Calu3 (cell line): ENCODE results near the gene FFAR2. TPM values are rescaled to one million over a fixed set of nuclear protein-coding genes. Genes with fewer than 3 reads are reported as not detected.
"Not testable (repeated sequence)": the region's sequence is repeated elsewhere in the genome, so short reads cannot be mapped to it uniquely, and the experiment has no call there.

ENCODE experiments used
- BruUV-seq: library from RNA; stranded (reverse); fragments of 400-500 nt; replicated peaks from 2 replicates; lab custom pipeline; 2021; lab: Mats Ljungman, UMichigan
- CTCF ChIA-PET: fragments of 300-600 bp; sonication (Branson Sonifier 250); formaldehyde crosslinking; loops from one replicate; lab custom pipeline; 2022; ENCODE audit warnings: antibody characterized with exemption; lab: Charles Lee
- DNase-seq: peaks from one replicate; pipeline ENCODE4 v3.0.0; 2022
- H3K27ac Mint-ChIP-seq: one replicate; pipeline ENCODE4 v1.8.0; 2022; ENCODE audit warnings: mixed read lengths; ENCODE audit not compliant: unreplicated experiment
- H3K27me3 Mint-ChIP-seq: one replicate; pipeline ENCODE4 v1.8.0; 2022; ENCODE audit warnings: mixed read lengths; ENCODE audit not compliant: unreplicated experiment
- H3K36me3 Mint-ChIP-seq: one replicate; pipeline ENCODE4 v1.8.0; 2022; ENCODE audit warnings: mild to moderate bottlenecking, moderate library complexity, mixed read lengths; ENCODE audit not compliant: insufficient read depth, unreplicated experiment
- H3K4me1 Mint-ChIP-seq: one replicate; pipeline ENCODE4 v1.8.0; 2022; ENCODE audit warnings: mild to moderate bottlenecking, low read depth, mixed read lengths; ENCODE audit not compliant: unreplicated experiment
- H3K4me3 Mint-ChIP-seq: one replicate; pipeline ENCODE4 v1.8.0; 2022; ENCODE audit warnings: mild to moderate bottlenecking, low read depth, moderate library complexity, mixed read lengths; ENCODE audit not compliant: unreplicated experiment
- H3K9me3 Mint-ChIP-seq: one replicate; pipeline ENCODE4 v1.8.0; 2022; ENCODE audit warnings: low read depth, mixed read lengths; ENCODE audit not compliant: unreplicated experiment
- intact Hi-C: fragments of 100-400 bp; cut with micrococcal nuclease; formaldehyde crosslinking; loops from one replicate; pipeline ENCODE4 v1.10.0; 2022; ENCODE audit not compliant: unreplicated experiment
- total RNA-seq: library from RNA; stranded (reverse); gene quantifications from 2 replicates; pipeline ENCODE4 v1.2.3, GENCODE V29; 2022
- TF ChIP-seq, protein P1 (sequence below): fragments of 200-600 bp; IDR thresholded peaks from one replicate; pipeline ENCODE4 v1.8.0; 2022; ENCODE audit warnings: antibody characterized with exemption; ENCODE audit not compliant: unreplicated experiment

Gene FFAR2
- total RNA-seq, 1 experiment from 2014 or later: not detected

DNA sequence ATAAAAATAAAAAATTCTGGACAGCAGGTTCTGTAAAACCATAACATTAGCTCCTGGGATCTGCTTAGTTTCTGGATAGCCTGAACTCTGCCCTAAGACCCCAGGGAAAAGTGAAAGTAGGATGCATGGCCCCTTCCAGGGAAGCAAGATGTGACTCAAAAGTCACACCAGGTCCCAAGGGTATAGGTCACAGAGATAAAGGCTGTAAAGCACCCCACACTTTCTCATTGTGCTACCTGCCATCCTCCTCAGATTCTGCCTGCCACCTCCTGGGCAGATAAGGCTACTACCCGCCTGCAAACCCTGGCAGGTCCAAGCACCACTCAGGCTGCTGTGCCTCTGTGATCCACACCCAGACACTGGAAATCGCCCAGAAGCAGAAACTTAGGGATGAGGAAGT lies 20.6 kb downstream of the FFAR2 start:
- intact Hi-C loops: loop anchor here (1.0 to 2.0 kb wide), 2 partner anchors 48 to 116 kb away; no protein-coding TSS in a partner anchor
- BruUV-seq: no TSS peak
- H3K36me3 Mint-ChIP-seq: no peaks in the 10 kb centered on the region
- peak; percentile 70 for DNase-seq
- no peaks in the 10 kb centered on the region for H3K9me3 Mint-ChIP-seq
- TF ChIP-seq, protein P1, sequence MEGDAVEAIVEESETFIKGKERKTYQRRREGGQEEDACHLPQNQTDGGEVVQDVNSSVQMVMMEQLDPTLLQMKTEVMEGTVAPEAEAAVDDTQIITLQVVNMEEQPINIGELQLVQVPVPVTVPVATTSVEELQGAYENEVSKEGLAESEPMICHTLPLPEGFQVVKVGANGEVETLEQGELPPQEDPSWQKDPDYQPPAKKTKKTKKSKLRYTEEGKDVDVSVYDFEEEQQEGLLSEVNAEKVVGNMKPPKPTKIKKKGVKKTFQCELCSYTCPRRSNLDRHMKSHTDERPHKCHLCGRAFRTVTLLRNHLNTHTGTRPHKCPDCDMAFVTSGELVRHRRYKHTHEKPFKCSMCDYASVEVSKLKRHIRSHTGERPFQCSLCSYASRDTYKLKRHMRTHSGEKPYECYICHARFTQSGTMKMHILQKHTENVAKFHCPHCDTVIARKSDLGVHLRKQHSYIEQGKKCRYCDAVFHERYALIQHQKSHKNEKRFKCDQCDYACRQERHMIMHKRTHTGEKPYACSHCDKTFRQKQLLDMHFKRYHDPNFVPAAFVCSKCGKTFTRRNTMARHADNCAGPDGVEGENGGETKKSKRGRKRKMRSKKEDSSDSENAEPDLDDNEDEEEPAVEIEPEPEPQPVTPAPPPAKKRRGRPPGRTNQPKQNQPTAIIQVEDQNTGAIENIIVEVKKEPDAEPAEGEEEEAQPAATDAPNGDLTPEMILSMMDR: peak; percentile 71
- H3K27ac Mint-ChIP-seq: no peak overlapping the region
- no peak overlapping the region for H3K4me3 Mint-ChIP-seq
- CTCF ChIA-PET: interaction anchor here (0.7 to 2.8 kb wide), 4 partner anchors 10 to 116 kb away, joined by 3 to 27 read pairs (median 14); no protein-coding TSS in a partner anchor
- no peaks in the 10 kb centered on the region for H3K4me1 Mint-ChIP-seq
- H3K27me3 Mint-ChIP-seq: peaks cover 45% of the 10 kb centered on the region

DNA sequence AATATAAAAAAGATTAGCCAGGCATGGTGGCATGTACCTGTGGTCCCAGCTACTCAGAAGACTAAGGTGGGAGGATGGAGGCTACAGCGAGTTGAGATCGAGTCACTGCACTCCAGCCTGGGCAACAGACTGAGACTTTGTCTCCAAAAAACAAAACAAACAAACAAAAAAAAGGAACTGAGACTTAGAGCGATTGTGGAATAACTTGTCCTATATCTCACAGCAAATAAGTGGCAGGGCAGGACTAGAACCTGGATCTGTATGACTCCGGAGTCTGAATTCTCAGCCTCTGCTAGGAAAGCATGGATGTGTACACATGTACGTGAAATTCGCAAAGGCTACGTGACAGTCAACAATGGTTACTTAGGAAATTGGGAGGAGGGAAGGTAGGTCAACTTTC lies 22.1 kb downstream of the FFAR2 start:
- H3K36me3 Mint-ChIP-seq: no peaks in the 10 kb centered on the region
- H3K27ac Mint-ChIP-seq: no peak overlapping the region
- no peaks in the 10 kb centered on the region for H3K9me3 Mint-ChIP-seq
- intact Hi-C loops: no loop called here
- no peak for DNase-seq
- H3K27me3 Mint-ChIP-seq: peaks cover 39% of the 10 kb centered on the region
- no peak overlapping the region for H3K4me3 Mint-ChIP-seq
- BruUV-seq: no TSS peak
- CTCF ChIA-PET: interaction anchor here (0.5 to 2.8 kb wide), 4 partner anchors 50 to 143 kb away, joined by 3 to 27 read pairs (median 3); no protein-coding TSS in a partner anchor
- TF ChIP-seq, protein P1: no peak
- H3K4me1 Mint-ChIP-seq: no peaks in the 10 kb centered on the region

DNA sequence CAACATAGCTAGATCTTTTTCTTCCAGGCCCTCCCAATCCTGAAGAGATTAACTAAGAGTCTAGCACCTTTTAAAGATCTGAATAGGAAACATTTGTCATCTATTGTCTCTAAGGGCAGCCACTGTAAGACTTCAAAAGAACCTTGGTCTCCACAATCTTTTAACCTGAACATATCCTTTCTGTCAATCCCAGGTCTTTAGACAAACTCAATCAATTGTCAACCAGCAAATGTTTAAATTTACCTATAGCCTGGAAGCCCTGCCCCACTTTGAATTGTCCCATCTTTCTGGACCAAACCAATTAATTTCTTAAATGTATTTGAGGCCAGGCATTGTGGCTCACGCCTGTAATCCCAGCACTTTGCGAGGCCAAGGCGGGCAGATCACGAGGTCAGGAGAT lies 23.0 kb downstream of the FFAR2 start:
- H3K27me3 Mint-ChIP-seq: peaks cover 40% of the 10 kb centered on the region
- H3K4me1 Mint-ChIP-seq, DNase-seq, H3K36me3 Mint-ChIP-seq, H3K27ac Mint-ChIP-seq, BruUV-seq, intact Hi-C loops, H3K4me3 Mint-ChIP-seq, H3K9me3 Mint-ChIP-seq: not testable (repeated sequence)
- CTCF ChIA-PET: interaction anchor here (0.6 to 2.1 kb wide), 3 partner anchors 24 to 343 kb away, joined by 3 to 5 read pairs (median 3); no protein-coding TSS in a partner anchor

DNA sequence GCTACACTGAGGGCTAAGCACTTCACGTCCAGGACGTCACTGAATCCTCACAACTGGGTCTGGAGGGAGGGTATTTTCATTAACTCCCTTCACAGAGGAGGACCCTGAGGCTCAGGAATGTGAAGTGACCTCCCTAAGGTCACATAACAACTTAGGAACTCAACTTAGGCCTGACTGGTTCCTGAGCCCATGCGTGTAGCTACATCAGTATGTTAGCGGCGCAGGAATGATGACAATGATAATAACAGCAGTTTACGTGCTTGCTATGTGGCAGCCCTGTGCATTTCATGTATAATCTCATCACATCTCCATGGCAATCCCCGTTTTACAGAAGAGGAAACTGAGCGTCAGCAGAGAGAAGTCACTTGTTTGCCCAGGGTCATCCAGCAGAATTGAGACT lies 23.9 kb downstream of the FFAR2 start:
- peaks cover 48% of the 10 kb centered on the region for H3K27me3 Mint-ChIP-seq
- no peak for DNase-seq

More for the DNA sequence above, 23.9 kb downstream of the FFAR2 start:
- intact Hi-C loops: no loop called here
- TF ChIP-seq, protein P1: no peak
- CTCF ChIA-PET: interaction anchor here (1.4 to 2.1 kb wide), 2 partner anchors 10 to 23 kb away, joined by 4 to 5 read pairs; no protein-coding TSS in a partner anchor
- no TSS peak for BruUV-seq
- Mint-ChIP-seq H3K27ac (no peak overlapping the region), H3K36me3 (no peaks in the 10 kb centered on the region), H3K4me3 (no peak overlapping the region), H3K4me1 (no peaks in the 10 kb centered on the region), H3K9me3 (no peaks in the 10 kb centered on the region)
